ENCODE data around the gene TNNC2.

The TNNC2 gene

DNA sequence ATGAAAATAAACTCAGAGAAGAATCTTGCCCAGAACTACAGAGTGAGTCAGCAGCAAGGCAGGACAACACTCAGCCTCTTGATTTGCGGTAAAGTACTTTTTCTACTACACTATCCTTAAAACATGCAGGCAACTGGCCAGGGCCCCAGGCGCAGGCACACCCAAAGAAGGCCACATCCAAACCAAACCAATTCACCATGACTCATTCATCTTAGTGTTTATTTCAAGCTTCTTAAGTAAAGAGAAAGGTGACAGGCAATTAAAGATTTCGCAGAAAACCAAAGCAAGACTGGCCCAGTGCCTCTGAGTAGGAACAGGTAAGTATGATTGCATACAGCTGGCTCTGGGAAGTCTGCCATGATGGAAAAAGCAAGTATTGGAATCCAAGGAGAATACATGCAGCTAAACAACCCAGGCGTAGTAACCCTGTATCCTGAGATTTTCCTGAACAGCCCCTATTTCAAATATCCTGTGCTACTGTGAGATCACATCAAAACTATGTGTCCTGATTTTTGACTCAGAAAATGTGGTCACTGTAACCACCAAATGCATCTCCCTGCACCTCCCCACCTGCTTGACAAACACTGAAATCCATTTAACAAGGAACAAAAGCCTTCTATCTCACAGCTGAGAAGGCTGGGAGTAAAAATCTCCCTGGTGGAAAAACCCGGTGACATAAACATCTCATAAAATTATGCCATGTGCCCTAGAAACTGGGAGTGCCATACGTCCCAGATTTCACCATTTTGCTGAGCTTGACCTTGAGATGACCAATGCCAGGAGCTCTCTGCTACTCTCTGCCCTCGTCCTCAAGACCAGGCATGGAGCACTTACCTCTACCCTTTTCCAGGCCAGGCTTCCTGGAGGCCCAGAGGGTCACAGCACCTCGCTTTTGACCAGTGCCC is 47.8 kb downstream of the TNNC2 start:
- DNase-seq: no peak

DNA sequence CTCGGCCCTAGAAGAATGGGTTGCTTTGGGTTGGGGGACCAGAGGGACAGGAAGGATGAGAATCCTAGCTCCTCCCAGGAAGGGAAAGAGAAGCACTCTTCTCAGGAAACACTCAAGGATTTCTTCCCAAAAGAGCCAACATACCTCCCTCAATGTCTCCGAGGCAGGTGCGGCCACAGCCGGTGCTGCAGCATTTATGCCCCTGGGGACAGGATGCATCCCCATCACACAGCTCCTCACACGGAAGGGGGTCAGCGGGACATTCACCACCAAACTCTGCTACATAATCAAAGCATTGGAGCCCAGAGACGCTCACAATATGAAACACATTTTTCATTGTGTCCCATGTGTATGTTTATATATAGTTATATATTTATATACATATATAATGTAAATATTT is 50.2 kb downstream of the TNNC2 start:
- no peak for DNase-seq

DNA sequence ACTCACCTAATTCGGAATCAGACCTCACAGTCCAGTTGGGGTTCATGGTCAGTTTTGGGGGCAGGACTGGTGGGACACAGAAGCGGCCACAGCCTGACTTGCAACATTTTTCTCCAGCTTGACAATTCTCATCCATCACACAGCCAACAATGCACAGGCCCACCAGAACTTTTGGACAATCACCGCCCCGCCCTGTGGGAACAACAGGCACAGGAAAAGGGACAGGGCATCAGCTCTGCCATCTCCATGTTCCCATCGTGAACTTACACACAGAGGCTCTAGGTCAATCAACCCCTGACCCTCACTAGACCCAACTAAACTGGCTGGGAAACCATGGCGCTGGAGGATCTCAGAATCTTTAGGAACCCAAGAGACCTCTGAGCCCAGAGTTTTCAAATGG is 51.7 kb downstream of the TNNC2 start:
- no peak for DNase-seq

DNA sequence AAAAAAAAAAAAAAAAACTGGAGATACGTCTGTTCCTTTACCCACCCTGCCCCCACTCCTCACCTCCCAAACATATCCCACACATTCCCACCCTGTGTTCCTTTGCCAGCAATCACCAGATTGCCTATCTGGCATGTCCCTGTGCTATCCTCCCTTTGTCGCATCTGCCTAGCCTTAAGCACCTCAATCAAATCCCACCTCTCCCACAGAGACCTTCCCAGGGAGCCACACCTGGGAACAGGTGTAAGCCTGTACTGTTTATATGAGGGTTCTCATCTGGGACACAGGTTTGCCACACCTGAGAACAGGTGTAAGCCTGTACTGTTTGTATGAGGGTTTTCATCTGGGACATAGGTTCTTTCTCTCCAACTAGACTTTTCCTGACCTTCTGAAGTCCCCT is 52.2 kb downstream of the TNNC2 start:
- DNase-seq: no peak
